ENCODE results near the gene CEP85.
A peak's percentile ranks its signal among the peaks of the same experiment; 100 is the strongest.
"Not testable (repeated sequence)": the region's sequence is repeated elsewhere in the genome, so short reads cannot be mapped to it uniquely, and the experiment has no call there.

The CEP85 gene

DNA sequence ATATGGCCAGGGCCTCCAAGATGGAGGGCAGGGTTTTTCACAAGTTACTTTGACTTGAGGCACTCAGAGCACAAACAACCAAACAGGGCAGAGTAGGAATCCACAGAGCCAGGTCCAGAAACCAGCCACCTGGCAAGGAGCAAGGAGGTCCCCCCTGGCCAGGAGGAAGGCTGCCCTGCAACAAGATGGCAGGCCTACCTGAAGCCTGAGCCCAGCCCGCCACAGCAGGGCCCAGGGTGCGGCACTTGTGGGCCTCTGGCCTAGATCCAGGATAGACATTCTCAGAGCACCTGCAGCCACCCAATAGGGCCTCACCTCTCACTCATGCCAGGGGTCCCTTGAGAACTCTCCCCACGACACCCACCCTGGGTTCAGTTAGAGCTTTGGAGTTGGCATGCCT lies 57.4 kb downstream of the CEP85 start:
- no peak for DNase-seq

DNA sequence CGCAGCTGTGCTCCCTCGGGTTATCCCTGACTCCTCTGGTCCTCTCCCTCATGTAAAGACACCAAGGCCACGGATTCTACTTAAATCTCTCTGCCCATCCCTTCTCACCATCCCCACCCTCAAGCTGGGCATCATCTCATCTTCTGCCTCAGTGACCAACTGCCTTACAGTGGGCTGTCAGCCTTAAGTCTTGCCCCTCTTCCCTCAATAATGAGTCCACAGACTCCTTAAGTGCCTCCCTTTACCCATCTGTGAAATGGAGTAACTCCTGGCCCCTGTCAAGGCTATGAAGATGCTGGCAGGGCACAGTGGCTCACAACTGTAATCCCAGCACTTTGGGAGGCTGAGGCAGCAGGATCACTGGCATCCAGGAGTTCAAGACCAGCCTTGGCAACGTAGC lies 57.9 kb downstream of the CEP85 start:
- DNase-seq: no peak

DNA sequence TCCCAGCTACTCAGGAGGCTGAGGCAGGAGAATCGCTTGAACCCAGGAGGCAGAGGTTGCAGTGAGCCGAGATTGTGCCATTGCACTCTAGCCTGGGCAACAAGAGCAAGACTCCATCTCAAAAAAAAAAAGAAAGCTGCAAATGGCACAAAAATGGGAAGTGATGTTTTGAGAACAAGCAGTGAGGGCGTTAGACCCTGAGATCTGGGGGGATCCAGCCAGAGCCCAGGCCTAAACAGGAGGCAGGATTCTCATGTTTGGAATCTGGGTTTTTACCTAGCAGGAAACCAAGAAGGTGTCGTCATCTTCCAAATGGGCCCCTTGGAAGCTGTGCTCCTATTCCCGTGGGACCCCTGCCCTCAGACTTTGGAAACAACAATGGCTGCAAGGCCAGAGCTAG lies 58.7 kb downstream of the CEP85 start:
- DNase-seq: not testable (repeated sequence)

DNA sequence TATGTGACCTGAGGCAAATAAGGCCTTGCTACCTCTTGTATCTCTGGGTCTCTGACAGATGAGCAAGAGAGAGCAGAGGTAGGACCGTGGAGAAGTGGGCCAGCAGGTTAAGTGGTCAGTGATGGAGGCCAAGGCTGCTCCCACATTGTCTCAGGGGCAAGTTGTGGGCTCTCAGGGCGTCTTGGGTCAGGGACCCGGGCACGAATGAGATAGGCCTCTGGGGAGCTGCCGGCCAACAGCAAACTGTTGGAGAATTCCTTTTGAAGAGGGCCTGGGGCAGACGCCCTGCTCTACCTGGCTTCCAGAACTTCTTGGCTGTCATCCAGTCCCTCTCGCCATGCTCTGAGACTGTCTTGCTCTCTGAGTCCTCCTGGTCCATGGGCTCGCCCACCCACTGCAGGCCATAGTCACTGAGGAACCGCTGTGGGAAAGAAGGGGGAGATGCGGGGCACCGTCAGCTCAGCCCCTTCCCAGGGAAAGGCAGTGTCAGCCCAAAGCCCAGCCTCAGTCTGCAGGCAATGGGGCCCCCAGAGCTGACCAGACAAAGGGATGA lies 60.0 kb downstream of the CEP85 start:
- DNase-seq: no peak

DNA sequence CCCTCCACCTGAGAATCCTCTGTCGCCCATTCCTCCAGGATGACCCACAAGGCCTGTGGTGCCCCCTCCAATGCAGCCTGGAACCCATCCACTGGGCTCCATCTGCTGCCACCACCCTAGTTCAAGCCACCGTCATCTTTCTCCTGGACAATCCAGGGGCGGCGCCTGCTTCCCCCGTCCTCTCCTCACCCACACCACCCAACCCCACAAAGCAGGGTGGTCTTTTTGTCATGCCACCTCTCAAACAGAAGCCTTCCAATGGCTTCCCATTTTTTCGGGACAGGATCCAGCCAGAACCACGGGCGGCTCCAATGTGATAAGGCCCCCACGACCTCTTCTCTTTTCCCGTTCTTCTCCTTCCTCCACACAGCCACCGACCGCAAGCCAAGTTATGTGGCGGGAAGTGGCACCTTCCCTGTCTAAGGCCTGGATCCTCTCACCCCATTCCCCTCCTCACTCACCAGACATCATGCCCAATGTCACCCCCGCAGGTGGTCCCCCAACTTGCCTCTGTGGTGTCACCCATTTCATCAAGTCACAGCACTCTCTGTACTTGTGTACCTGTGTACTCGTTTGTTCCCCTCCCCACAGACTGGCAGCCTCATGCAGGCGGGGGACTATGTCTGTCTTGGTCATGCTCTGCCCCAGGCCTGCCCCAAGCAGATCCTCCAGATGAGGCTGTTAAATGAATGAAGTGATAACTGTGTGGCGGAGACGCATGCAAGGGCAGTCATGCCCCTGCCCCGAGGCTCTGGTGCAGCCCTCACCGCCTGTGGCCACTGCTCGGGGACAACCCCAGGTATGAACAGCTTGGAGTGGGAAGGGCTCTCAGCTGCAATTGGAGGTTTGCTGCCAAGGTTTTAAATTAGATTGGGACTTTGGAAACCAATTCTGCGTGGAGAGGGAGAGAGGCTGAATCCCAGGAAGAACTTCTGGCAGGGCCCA lies 61.5 kb downstream of the CEP85 start:
- DNase-seq: no peak

DNA sequence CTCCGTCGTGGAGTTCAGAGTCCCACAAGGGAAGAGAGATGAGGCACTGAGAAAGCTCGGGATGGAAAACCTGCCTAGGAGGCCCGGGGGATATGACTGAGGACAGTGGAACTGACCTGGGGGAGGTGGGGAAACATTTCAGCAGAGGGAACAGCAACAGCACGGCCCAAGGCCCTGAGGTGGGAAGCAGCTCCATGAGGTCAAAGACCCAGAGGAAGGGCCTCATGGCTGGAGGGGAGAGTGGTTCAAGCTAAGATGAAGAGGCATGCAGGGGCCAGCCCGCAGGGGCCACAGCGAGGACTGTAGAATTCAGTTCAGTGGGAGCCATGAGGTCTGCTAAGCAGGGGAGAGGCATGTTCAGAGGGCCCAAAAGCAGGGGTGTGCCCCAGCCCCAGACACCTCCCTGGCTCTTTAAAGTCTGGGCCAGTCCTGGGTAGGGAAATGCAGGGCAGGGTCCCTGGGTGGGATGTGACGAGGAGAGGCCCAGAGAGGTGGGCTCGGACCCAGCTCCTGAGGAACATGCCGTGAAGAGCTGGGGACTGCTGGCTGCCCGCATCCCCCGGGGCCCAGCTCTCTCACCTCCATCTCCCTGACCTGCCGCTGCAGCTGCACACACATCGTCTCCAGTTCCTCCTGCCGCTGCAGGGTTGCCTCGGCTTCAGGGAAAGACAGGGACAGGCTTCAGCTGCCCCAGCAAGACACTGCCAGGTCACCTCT lies 62.5 kb downstream of the CEP85 start:
- no peak for DNase-seq

DNA sequence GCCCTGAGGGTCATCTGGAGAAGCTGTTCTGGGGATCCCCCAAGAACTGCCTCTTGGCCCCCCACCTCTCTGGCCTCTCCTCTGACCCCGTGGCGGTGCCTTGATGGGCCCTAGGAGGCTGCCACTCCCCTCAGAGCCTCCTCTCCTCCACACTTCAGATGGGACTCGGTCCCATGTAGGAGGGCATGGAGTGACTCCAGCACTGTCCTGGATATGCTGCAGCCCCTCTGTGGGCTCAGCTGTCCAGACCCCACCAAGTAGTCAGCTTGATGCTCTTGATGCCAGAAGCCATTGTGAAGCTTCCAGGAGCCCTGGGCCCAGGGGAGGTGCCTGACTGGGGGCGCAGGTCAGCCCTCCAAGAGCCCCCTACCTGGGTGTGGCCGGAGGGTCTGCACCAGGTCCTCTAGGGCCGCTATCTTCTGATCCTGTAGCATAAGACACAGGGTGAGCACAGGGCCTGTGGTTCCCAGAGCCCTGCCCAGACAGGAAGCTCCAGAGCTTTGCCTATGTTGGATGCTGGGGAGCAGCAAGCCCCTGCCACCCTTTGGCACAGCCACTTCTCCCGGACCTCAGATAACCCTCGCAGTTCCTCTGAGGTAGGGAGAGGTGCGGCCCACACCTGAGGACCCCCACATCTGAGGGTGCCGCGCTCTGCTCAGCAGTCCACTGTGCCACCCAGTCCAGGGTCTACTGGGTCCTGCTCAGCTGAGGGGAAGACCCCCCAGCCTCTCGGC lies 63.2 kb downstream of the CEP85 start:
- no peak for DNase-seq

DNA sequence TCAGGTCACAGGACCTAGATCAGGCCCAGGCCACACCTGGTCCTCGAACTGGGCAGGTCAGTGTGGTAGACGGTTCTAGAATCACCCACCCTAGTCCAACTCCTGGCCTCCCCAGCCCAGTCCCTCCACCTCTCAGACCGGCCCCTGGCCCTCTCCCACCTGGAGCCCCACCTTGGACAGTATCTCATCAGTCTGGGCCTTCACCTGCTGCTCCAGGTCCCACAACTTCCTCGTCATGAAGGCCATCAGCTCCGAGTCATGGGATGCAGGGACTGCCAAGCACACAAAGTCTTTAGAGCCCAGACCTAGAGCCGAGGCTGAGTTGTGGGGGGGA lies 63.8 kb downstream of the CEP85 start:
- no peak for DNase-seq

DNA sequence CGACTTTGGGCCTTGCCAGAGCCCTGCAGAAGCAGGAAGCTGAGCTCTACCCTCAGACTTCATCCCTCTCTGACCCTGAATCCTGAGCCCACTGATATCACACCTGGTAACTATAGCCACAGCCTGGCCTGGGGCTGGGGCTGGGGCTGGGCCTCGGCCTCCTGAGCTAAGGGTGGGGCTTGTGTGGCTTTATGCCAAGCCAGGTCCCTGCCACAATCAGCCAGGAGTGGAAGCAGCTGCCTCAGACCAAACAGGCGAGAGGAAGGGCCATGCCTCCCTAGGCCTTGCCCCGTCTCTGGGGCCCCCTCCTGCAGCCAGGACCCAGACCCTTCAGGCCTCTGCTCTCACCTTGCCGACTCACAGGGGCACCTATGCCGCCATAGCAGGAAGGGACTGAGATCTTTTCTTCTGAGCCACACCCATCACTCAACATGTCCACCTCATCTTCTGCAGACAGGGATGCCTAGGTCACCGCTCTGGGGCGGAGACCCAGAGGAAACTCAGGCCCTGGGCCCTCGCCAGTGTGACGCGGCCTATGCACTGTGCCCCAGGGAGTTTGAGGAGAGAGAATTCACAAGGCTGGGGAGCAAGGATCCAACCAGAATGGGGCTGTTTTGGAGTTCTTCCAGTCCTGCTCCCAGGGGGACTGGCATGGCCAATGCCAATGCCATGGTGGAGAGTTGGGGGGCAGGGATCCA lies 66.7 kb downstream of the CEP85 start:
- DNase-seq: no peak

DNA sequence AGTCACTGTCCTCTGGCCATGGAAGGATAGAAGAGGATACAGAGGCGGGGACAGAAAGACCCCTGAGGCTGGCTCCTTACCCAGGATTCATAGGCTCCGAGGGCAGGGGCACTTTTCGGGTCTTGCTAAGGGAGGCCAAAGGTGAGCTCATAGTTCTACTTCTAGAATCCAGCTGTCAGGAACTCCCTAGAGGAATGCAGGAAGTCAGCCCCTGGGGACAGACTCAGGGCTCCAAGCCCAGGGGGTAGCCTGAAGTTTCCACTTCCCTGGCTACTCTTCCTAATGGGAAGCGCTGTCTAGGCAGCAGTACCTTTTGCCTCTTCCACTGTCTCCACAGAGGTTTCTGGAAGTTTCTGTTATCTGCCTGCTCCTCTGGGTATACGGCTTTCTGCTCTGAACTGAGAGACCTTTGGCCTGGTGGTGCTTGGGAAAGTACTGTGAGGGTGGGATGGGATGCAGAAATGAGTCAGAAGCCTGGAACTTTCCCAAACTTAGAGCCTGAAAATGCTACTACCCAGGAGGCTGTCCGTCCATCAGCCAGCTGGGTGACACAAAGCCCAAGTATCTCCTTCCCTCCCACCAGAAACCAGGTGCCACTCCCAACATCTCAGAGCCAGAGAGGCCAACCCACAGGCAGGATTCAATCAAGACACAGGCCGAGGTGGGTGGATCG lies 68.9 kb downstream of the CEP85 start:
- no peak for DNase-seq

DNA sequence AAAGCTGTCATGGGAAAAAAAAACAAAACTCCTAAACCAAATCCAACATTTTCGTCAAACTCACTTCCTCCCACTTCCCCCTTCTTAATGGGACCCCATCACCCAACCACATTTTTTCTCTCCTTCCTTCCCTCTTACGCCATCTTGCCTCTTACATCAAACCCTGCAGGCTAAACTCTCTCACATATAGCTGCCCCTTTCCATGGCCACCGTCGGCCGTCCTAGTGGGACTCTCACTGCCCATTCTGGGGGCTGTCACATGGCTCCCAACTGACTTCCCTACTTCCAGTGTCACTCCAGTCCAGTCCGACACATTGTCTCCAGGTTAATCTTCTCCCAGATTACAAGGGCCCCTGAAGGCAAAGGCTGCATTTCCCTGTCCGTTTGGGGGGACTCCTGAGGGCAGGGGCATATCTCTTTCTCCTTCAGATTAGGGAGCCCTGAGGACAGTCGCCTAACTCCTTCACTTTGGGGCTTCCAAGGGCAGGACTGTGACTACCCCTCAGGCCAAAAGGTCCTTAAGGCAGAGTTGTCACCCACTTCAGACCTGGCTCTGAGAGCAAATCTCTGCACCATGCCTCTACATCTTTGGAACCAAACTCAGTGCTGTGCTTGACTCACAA lies 71.8 kb downstream of the CEP85 start:
- no peak for DNase-seq

DNA sequence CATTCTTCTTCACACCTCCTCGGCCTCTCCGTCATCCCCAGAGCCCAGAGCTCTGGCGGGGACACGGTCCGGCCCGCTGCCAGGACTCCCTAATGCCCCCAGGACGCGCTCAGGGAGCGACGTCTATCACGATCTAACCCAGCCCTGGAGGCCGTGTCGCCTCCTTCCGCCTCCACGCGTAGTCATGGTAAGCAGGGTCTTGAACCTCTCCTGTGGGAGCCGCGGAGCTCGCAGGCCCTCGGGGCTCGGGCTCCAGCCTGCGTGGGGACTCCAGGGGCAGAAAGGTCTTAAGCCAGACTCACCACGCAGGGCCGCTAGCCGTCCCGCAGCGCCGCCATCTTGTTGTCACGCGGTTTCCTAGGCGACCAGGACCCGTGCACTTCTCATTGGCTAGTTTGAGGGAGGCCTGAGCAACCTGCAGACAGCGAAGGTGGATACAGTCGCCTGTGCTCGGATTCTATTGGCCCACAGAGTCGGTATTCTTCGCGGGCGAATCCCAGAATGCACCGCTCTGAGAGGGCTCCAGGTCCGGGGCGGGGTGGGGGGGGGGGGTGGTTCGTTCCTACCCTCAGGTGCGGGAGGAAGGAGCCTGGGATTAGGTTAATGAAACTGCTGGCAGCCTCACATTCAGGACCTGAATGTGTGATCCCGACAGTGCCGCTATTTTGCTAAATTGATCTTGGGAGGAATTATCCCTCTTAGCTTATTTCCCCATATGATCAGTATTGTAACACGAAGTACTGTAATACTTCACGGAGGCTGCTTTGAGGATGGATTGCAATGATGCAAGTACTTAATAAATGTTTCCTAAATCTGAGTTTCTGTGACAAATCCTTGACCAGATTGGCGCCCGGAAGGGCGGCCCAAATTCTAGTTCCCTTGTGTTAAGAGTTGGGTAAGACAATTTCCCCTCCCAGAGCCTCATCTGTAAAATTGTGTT lies 72.6 kb downstream of the CEP85 start, which contains the start of gene UBXN11:
Gene UBXN11 (minus strand): TSS at position 347 of the 940 bp plus-strand sequence. CDS start 3,753 bp downstream, outside the sequence.
- peak; percentile 83 for DNase-seq

DNA sequence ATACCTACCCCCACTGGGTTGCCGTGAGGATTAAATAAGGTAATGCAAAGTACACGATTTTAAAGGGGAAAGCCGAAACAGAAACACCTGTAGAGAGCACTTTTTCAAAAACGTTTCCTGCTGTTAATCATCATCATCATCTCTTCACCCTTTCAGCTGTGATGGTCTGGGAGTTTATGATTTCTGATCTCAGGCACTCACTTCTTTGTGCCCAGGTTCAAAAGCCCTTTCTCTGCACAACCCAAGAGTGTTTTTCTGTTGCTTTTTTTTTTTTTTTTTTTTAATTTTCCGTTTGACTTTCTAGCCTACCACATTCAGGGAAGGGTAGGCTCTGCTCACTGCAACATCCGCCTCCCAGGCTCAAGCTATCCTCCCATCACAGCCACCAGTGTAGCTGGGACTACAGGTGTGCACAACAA lies 73.4 kb downstream of the CEP85 start:
- no peak for DNase-seq

DNA sequence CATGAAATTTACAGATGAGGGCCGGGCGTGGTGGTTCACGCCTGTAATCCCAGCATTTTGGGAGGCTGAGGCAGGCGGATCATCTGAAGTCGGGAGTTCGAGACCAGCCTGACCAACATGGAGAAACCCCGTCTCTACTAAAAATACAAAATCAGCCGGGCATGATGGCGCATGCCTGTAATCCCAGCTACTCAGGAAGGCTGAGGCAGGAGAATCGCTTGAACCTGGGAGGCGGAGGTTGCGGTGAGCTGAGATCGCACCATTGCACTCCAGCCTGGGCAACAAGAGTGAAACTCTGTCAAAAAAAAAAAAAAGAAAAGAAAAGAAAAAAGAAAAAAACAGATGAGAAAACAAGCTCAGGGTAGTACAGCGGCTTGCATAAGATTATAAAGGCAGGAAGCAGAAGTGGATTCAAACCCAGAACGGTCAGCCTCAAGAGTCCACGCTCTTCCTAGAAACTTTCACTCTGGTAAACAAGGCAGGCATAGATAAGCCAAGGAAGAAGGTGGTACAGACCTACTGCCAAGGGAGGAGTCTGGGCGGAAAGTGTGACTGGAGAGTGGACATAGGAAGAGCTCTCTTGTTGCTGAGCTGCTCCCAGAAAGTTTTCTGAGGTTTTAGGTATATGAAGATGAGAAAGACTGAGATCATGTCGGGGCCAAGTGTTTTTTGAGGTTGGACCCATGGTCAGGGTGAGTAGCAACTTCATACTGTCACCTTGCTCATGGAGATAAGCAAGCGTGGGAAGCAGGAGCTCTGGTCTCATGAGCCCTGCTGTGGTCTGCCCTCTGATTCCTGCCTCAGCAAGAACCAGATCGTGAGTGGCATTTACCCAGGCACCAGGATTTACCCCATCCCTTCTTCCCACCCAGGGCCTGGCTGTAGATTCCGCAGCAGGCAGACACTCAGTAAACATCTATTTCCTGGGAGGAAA lies 74.2 kb downstream of the CEP85 start:
- DNase-seq: not testable (repeated sequence)

DNA sequence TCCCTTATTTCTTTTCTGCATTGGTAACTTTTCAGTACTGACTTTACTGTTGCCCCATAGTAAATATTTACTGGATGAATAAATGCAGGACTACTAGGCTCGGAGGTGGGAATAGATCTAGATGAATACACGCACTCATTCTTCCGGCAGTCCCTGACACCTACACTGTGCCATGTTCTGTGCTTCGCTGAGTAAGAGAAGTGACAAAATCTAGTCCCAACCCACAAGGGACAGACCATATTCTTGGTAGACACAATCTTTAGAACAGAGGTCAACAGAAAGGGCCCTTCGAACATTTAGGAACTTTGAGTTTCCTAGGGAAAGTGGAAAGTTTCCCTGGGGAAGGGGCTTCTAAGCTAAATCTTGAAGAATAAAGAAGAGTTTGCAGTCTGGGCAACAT lies 80.5 kb downstream of the CEP85 start:
- no peak for DNase-seq

DNA sequence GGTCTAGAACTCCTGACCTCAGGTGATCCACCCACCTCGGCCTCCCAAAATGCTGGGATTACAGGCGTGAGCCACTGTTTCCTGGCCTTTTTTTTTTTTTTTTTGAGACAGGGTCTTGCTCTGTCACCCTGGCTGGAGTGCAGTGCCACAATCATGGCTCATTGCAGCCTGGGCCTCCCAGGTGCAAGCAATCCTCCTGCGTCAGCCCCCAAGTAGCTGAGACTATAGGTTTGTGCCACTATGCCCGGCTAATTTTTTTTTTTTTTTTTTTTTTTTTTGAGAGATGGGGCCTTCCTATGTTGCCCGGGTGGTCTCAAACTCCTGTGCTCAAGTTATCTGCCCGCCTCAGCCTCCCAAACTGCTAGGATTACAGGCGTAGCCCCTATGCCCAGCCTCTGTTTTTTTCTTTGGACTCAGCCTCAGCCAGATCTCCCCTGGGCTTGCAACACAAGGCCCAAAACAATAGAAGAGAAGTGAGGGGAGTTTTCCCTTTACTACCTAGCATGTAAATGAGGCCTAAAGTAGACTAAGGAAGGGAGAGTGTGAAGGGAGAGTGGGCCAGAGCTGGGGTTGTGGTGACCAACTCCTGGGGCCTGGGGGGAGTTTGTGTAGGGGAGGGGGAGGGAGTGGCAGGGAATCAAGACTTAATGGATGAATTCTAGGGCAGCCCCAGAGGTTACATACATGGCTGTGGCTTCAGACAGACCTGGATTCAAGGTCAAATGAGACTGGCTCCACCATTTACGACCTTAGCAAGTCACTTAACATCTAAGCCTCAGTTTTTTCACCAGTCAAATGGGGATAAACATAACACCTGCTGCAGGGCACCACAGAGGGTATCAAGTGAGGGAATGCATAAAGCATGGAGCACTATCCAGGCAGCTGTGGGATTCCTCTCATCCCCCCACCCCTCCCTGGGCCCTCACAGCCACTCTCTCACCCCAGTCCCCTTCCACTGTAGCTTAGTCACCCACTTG lies 82.2 kb downstream of the CEP85 start:
- DNase-seq: no peak

DNA sequence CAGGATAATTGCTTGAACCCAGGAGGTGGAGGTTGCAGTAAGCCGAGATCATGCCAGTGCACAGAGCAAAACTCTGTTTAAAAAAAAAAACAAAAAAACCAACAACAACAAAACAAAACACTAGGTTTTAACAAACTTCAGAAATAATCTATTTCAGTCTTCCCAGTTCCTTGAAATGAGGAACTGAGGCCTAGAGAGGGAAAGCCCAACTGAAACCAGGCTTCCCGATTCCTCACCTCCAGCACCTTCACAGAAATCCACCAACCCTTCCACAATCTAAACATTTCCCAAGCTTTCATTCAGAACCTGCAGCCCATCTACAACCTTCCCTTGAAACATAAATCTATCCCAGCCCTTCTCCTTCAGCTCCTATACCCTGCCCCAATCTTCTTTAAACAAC lies 83.1 kb downstream of the CEP85 start:
- DNase-seq: no peak
